Amniotic epithelial cell (primary cell): ENCODE data around the gene SLC27A1.
A peak's percentile ranks its signal among the peaks of the same experiment; 100 is the strongest.
"Not testable (repeated sequence)": the region's sequence is repeated elsewhere in the genome, so short reads cannot be mapped to it uniquely, and the experiment has no call there.

Experiments used
- DNase-seq: peaks from one replicate; pipeline ENCODE4 v3.0.0-alpha.2; 2010; ENCODE audit warnings: low read depth

SLC27A1 gene

GRCh38 chr19:17511724-17512573, 41.6 kb downstream of the SLC27A1 start:
- DNase-seq: peak; percentile 77

DNA sequence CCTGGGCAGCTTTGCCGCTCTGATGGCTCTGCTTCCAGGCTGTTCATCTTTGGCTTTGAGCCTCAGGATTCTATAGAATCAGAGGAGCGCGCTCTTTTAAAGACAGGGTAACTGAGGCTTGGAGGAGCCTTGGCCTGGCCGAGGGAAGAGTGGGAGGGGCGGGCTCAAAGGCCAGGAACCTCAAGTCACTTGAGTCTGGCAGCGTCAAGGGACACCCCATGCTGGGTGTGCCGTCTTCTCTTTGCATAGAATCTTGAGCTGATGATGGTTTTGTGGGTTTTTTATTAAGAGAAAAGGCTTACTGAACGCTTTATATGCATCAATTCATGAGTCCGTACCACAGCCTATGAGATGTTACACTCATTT, 42.2 kb downstream of the SLC27A1 start:
- DNase-seq: no peak

- no peak for DNase-seq
Observed at GRCh38 chr19:17515408-17516149, 45.3 kb downstream of the SLC27A1 start.

GRCh38 chr19:17517898-17518297, 47.6 kb downstream of the SLC27A1 start:
- DNase-seq: peak; percentile 20

- not testable (repeated sequence) for DNase-seq
Observed at GRCh38 chr19:17518654-17519053, 48.3 kb downstream of the SLC27A1 start.

DNA sequence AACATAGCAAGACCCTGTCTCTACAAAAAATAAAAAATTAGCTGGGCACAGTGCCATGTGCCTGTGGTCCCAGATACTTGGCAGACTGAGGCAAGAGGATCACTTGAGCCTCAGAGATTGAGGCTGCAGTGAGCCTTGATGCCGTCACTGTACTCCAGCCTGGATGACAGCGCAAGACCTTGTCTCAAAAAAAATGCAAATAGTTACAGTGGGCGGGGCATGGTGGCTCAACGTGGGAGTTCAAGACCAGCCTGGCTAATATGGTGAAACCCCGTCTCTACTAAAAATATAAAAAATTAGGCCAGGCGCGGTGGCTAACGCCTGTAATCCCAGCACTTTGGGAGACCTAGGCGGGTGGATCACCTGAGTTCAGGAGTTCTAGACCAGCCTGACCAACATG, 49.6 kb downstream of the SLC27A1 start:
- DNase-seq: peak; percentile 22

DNA sequence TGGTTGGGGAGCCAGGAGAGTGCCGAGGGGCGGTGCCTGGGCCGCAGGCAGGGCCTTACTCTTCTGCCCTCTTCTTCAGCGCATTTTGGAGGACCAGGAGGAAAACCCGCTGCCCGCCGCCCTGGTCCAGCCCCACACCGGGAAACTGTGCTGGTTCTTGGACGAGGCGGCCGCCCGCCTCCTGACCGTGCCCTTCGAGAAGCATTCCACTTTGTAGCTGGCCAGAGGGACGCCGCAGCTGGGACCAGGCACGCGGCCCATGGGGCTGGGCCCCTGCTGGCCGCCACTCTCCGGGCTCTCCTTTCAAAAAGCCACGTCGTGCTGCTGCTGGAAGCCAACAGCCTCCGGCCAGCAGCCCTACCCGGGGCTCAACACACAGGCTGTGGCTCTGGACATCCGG, 50.5 kb downstream of the SLC27A1 start:
- no peak for DNase-seq

DNA sequence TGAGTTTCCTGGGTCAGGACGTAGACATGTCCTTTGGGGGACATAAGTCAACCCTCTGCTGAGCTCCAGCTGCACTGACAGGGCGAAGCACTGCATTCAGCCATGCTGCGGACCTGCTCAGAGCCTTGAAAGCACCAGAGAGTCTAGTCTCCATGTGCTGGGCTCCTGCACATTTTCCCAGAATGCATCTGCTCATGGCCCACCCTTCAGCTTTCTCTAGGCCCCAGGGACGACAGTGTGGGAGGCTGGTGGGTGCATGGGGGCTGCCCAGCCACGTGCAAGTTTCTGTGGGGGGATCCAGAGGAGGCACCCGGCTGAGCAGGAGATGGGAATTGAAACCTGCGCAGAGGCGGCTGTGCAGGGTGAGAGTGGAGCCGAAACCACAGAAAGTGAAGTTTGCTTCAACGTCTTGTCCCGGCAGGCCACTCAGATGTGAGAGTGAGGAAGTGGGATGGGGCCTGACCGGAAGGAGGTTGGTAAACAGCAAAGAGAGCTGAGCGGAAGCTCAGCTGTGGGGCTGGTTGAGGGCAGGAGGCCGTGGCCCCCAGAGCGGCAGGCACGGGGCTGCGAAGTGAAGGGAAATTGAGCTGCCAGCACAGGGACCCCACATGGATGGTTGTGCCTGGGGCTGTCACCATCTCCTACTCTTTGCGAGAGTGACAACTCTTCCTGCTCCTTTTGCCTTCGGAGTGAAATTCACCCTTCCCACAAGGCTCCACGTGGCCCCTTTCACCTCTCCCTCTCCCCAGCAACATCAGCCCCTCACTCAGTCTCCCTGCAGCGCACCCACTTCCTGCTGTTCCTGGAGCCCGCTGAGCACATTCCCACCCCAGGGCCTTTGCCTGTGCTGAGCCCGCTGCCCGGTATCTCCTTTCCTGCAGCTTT, 52.9 kb downstream of the SLC27A1 start:
- no peak for DNase-seq

DNA sequence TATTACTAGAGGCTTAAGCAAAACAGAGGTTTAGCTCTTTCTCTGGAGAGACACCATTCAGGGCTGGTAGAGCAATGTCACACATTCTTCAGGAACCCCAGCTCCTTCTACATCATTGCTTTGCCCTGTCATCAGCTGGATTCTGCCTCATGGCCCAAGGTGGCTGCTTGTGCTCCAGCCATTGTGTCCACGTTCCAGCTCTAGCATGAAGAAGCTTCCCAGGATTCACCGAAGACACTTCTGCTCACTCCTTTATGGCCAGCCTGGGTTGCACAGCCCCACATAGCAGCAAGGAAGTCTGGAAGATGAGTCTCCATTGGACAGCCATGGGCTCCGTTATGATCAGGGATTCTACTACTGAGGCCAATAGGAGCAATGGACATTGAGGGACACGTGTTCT, 54.3 kb downstream of the SLC27A1 start:
- no peak for DNase-seq

DNA sequence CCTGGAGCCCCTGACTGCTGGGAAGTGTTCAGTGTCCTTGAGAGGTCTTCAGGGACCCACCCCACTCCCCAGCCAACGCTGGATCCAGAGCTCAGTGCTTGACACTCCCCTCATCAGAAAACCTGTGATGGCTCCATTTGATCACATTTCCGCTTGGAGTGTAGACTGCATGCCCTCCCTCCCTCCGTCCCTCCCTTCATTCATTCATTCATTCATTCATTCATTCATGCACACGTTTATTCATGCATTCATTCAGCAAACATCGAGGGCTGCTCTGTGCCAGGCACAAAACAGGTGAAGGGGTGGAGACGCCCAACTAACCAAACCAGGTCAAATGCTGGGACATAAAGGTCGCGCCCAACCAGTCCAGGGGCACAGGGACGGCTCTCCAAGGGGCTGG, 54.8 kb downstream of the SLC27A1 start:
- no peak for DNase-seq

DNA sequence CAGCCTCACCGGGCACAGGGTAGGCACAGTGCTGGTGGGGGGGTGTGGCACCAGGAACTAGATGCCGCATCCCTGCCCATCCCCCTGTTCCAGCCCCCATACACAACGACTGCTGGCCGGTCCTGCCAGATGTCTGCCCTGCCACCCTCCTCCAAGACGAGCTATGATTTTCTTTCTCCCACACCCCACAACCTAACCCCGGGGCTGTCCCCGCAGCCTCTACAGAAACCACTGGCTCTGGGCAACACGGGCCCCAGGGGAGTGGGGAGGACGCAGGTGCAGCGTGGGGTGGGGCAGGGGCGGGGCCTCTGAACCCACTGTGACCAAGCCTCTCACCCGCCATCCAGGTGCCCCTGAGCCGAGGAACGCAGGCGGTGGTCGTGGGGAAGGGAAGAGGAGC, 56.6 kb downstream of the SLC27A1 start:
- DNase-seq: no peak

DNA sequence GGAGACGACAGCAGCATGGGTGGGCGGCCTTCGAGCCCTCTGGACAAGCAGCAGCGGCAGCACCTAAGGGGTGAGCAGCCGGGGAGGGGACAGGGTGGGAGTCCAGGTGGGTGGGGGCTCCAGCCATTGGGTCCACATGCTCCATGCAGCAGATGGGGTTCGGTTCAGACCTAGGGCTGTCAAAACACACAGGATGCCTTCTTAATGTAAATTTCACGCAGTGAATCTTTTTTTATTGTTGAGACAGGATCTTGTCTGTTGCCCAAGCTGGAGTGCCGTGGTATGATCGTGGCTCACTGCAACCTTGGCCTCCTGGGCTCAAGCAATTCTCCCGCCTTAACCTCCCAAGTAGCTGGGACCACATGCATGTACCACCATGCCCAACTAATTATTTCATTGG, 57.0 kb downstream of the SLC27A1 start:
- no peak for DNase-seq

GRCh38 chr19:17528610-17529009, 58.3 kb downstream of the SLC27A1 start:
- DNase-seq: no peak

DNA sequence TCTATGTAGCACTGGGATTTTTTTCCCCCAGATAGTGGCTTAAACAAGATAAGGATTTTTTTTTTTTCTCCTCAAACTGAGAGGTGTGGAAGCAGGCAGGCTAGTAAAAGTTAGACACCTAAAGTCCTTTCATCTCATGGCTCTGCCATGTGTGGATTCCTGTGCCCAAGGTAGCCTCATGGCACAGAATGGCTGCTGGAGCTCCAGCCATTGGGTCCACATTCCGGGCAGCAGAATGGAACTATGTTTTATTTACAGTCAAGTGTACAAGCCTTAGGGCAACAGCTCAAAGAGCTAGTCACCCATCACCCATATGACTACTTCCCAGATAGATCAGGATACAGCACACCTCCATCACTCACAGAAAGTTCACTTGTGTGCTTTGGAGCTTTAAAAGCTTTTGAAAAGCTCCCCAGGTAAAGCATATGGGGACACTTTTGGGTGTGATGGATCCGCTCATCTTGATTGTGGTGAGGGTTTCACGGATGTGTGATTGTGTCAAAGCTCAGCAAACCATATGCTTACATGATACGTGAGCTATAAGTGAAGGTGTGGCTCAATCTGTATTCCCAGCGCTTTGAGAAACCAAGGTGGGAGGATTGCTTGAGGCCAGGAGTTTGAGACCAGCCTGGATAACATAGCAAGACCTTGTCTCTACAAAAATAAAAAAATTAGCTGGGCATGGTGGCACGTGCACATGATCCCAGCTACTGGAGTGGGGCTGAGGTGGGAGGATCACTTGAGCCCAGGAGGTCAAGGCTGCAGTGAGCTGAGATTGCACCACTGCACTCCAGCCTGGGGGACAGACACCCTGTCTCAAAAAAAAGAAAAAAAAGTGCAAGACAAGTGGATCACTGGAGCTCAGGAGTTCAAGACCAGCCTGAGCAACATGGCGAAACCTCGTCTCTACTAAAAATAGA, 59.2 kb downstream of the SLC27A1 start:
- DNase-seq: no peak

DNA sequence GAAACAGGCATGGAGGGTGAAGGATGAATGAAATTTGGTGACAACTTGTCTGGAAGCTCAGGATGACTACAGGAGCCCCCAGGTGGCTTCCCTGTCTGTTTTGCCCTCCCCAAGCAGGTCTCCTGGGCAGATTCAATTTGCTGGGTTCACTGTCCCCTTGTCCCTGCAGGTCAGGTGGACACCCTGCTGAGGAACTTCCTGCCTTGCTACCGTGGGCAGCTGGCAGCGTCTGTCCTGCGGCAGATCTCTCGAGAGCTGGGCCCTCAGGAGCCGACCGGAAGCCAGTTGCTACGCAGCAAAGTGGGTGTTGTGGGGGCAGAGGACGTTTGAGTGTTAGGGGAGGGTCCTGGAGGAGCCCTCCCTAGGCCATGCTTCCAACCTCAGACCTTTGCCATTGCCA, 60.3 kb downstream of the SLC27A1 start:
- no peak for DNase-seq

GRCh38 chr19:17532116-17532515, 61.8 kb downstream of the SLC27A1 start:
- DNase-seq: no peak

DNA sequence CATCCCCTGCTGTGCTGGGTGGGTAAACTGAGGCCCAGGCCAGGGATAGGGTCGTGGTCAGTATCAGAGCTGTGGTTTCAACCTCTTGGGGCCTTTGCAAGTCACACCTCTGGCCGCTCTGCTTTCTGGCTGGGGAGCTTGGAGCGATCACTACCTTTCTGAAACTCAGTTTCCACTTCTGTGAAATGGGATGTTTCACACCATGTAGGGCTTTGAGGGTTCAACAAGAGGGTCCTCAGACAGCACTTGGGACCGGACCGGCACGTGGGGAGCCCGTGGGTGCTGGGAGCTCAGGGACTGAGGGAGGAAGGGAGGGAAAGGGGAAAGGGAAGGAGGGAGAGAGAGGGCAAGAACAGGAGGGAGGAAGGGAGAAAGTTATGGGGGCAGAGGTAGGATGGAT, 62.2 kb downstream of the SLC27A1 start:
- DNase-seq: no peak

DNA sequence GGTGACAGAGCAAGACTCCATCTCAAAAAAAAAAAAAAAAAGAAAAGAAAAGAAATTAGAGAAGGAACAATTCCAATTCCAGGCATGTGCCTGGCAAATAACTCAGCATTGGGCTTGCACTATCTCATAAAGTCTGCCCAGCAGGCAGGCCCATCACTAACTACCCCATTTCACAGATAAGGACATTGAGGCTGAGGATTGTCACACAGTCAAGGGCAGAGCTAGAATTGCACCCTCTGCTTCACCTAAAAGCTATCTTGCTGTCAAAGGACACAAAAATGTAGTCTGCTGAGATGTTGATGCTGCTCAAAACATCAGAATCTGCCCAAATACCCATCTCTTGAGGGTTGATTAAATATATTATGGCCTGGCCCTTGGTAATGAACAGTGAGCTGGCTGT, 64.4 kb downstream of the SLC27A1 start:
- no peak for DNase-seq

DNA sequence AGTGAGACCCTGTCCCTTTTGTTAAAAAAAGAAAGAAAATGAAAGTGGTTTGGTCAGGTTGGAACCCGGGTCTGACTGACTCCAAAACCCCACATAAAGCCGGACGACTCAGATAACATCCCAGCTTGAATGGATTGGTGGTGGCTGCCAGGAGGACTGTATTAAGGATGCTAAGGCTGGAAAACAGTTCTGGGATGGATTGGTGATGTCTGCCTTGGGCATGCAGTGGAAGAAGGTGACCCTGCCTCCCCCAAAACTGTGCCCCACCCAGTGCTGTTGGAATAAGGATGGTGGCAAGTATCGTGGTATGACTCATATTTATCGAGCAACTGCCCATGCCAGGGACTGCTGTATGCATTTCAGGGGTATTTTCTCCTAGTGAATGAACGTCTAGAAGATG, 66.6 kb downstream of the SLC27A1 start:
- no peak for DNase-seq

DNA sequence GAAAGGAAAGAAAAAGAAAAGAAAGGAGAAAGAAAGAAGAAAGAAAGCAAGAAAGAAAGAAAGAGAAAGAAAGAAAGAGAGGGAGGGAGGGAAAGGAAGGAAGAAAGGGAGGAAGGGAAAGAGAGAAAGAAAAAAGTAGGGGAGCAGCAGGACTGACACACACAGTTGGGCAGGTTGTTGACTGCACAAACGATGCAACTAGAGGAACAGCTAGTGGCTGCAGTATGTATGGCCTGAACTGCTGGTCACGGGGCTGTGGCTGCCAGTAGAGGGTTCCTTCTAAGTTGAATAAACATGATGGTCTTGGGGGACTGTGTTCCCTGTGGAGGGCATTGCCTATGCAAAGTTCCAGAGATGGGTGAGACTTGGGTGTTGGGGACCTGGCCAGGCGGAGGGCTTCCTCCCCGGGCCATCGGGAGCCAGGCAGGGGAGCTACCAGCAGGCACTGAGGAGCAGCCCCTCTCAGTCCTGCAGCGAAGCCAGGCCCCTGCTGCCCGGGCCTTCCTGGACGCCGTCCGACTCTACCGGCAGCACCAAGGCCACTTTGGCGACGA, 68.4 kb downstream of the SLC27A1 start:
- DNase-seq: no peak
